GM18867 (cell line): ENCODE measurements around the gene PRDX6.
"Not testable (repeated sequence)": the region's sequence is repeated elsewhere in the genome, so short reads cannot be mapped to it uniquely, and the experiment has no call there.

Experiments used
- ATAC-seq: cut with Tn5 transposase; IDR thresholded peaks from one replicate; pipeline ENCODE4 v1.9.1; 2021; ENCODE audit warnings: mild to moderate bottlenecking, moderate library complexity; ENCODE audit not compliant: unreplicated experiment

PRDX6 gene

DNA sequence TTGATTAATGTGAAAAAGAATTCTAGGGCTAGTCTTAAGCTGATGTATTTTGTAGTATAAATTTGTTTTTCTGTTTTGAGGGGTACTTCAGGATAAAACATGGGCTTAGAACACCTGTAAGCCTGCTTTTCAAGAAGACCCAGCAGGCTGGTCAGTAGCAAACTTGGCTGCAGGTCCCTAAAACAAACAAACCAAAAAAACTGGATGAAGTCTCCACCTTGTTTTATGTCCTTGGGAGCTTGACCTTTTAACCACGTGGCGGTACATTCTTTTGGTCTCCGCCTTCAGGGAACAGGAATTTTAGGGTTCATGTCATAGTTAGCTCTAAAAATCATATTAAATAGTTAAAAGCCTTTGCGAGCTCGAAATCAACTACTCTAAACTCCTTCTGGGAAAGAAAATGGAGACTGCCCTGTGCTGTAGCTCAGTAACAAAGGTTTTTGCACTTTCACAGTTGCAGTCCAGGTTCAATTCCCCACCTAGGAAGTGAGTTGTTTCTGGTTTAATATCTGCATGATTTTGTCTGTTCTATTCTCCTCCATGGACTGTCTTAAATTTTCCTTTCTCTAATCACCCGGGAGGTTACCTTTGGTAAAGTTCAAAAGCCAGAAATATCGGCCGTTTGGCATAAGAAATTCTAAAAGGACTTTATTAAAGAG, 18.6 kb downstream of the PRDX6 start:
- ATAC-seq = no peak

DNA sequence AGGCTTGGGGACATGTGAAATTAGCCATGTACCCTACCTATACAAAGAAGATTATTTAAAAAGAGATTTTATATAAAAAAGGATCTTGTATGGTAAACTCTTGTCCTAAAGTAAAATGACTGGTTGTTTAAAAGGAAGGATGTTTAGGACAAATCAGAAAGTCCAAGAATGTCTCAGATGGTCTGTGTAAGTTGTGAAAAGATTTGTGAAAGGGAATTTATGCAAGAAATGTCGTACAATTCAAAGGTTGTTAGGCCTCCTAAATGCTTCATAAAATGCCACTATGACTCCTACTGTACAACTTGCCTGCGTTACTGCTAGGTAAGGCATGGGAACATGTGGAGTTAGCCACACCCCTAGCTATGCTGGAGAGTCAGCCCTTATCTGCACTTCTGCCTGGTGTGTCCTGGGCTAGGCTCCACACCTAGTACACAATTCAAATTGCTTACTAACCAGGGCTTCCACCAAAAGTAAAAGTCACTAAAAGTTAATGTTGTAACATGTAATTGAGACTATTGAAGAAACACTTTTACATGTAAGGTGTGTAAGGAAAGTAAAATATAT, 19.7 kb downstream of the PRDX6 start:
- ATAC-seq = no peak

DNA sequence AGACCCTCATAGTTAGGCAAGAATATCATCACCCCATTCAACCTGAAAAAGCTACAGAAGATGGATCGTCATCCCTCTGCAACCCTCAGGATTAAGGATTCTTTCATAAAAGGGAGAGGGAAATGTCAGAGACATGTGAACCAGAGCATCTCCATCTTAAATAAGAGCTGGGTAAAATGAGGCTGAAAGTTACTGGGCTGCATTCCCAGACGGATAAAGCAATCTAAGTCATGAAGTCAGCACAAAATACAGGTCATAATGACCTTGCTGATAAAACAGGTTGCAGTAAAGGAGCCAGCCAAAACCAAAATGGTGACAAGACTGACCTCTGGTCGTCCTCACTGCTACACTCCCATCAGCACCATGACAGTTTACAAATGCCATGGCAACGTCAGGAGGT, 22.6 kb downstream of the PRDX6 start:
- ATAC-seq = no peak

DNA sequence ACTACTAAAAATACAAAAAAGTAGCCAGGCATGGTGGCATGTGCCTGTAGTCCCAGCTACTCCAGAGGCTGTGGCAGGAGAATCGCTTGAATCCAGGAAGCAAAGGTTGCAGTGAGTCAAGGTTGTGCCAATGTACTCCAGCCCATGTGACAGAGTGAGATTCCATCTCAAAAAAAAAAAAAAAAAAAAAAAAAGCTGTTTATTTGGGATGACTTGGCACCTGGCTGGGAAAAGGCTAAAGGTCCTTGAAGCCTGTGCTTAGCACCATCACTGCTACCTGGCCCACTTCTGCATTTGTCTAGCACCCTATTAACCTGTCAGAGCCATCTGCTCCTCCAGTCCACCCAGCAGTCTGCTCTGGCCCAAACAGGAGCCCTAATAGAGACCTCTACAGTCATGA, 25.0 kb downstream of the PRDX6 start:
- no peak for ATAC-seq

DNA sequence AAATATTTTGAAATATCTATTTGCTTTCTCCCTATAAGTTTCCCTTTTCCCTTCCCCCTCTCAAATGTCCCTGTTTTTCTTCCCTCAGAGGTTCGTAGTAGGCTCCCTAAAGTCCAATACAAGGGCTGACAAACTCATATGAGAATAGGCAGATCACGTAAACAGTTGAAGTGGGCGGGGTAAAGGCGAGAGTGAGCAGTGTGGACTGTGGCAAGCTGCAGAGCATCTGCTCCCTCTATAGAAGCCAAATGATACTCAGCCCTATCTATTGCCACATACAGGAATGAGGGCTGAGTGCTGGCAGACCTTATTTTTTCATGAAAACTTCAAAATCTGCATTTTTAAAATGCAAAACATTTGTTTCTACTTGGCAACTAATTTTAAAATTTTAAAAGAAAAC, 26.3 kb downstream of the PRDX6 start:
- no peak for ATAC-seq

DNA sequence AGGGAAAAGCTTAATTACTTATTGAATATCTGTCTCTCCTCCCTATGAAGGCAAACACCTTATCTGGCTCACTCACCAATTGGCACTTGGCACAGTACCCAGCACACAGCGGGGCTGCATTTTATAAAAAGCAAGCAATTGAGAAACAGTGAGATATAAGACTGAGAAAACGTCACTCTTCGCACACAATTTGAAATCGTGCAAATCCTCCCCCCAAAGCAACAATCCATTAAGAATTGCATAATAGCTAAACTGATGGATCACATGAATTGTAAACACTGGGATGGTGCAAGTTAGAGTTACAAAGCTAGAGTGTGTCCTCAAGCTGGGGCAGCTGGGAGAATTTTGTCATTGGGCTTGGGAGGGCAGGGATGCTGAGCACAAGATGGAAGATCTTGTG, 27.1 kb downstream of the PRDX6 start:
- ATAC-seq = no peak

DNA sequence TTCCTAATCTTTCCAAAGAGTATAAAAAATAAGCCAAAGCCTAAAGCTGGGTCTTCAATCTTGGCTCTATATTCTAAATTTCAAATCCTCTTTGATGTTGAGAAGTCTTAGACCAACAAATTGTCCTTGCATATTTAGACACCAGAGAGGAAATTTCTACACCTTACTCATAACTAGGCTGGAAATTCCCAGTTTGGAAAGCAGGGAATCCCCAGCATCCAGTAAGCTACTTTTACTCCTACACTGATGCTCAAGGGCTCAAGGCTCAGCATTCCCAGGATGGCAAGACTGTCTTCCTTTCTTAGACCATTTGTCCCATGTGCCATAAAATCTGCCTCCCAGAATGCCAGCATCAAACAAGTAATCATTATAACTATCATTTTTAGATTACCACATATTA, 28.3 kb downstream of the PRDX6 start:
- no peak for ATAC-seq

DNA sequence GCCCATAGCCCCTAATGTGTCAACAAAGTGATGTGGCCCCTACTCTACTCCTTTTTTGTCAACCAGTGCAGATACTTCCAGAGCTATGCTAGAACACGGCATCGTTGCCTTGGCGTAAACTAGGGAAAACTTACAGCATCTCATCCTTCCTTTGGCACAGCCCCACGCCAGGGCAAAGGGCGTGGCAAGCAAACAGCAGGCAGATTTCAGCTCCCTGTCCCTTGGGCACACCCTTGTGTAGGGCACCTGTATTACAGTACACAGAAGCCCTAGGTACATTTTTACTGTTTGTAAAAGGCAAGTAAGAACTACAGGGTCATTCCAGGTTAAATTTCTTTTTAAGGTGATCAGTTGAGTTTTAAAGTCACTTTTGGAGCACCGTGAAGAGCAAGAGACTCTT, 29.3 kb downstream of the PRDX6 start:
- no peak for ATAC-seq

DNA sequence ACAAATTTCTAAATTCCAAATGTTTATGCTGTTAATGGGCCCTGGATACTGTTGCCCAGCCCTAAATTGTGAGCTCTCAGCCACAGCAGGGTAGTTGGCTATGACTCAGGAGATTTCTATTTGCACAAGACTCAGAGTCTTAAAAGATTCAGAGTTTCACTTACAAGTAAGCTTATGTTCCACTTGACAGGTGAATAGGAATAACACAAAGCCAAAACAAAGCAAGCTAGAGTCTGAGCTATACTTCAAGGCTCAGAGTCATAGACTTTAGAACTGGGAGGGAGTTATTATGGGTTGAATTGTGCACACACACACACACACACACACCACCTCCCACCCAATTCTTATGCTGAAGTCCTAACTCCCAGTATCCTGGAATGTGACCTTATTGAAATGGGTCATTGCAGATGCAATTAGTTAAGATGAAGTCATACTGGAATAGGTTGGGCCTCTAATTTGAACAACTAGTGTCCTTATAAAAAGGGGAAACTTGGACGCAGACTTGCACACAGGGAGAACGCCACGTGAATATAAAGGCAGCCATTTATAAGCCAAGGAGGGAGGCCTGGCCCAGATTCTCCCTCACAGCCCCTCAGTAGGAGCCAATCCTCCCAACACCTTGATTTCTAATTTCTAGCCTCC, 30.2 kb downstream of the PRDX6 start:
- ATAC-seq = no peak

DNA sequence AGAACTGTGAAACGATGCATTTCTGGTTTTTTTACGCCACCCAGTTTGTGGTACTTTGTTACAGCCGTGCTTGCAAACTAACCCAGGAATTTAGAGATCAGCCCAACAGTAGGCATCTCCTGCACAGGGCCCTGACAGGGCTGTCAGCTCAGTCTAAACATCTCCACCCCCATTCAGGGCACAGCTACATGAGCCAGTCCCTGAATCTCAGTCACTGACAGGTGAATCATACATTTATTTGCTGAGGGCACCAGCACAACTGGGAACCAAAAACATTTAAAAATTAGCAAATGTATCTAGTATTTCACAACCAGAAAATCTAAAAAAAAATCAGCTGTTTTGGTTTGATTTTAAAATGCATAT, 30.7 kb downstream of the PRDX6 start:
- ATAC-seq = no peak

DNA sequence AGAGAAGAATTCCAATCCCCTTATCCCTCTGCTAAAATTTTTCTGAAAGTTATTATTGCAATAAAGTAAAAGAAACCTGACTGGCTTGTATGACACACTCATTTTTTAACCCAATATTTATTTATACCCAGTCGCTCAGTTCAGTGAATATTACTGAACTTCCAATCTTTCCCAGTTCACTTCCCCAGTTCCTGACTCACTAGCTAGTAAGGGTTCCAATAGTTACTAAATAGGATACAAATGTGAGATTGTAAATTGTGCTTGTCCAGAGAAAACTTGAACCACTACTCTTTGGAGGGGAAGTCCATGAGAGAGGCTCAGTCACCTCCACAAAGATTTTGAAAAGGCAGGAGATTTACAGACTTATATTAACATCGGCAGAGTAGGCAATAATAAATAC, 31.4 kb downstream of the PRDX6 start:
- no peak for ATAC-seq

DNA sequence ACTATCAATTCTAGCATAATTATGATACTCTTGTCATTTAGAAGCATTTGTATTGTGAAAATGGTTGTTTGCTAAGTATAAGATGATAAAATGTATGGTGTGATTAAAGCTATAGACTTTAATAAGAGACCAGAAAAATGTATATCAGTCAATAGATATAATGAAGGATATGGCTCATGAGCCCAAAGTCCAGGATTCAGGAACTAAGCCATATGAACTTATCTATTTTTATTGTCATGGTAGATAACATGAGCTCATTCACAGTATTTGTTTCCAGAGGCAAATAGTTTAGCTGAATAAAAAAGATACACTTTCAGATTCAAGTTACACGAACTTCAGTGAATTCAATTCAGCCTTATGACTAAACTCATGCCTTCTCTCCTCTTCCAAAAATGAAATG, 32.7 kb downstream of the PRDX6 start:
- no peak for ATAC-seq

DNA sequence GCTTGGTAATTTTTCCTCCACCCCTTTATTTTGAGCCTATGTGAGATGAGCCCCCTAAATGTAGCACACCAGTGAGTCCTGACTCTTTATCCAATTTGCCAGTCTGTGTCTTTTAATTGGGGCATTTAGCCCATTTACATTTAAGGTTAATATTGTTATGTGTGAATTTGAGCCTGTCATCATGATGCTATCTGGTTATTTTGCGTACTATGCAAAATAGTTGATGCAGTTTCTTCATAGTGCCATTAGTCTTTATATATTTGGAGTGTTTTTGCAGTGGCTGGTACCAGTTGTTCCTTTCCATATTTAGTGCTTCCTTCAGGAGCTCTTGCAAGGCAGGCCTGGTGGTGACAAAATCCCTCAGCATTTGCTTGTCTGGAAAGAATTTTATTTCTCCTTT, 37.4 kb downstream of the PRDX6 start:
- not testable (repeated sequence) for ATAC-seq

DNA sequence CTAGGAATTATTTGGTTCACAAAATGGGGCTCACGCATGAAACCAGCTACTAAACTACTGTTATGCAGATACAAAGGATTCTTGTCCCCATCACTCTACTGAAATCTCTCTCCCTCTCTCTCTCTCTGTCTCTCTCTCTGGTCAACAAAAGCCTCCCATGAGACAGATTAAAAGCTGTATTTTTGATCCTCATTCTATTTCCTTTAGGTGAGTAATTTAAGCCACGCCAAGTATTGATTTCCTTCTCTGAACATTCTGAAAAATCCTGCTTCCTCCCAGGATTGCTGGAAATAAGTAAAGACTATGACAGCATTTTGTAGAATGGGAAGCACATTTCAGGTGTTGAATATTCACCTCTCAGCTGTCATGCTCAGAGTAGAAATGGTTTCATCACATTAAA, 43.7 kb downstream of the PRDX6 start:
- no peak for ATAC-seq

DNA sequence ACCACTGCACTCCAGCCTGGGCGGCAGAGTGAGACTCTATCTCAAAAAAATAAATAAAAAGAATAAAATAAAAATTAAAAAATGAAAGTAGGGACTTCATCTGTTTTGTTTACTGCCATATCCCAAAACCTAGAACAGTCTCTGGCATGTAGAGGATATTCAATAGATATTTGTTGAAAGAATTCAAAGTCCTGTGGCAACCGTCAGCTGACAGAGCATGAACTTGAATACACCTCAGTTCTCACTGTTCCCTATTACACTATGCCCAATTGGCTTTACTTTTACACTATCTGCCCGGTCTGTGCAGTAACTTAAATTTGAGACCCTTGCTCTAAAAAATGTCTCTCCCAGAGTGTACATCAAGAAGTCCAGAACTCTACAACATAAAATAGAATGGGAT, 46.2 kb downstream of the PRDX6 start:
- no peak for ATAC-seq

DNA sequence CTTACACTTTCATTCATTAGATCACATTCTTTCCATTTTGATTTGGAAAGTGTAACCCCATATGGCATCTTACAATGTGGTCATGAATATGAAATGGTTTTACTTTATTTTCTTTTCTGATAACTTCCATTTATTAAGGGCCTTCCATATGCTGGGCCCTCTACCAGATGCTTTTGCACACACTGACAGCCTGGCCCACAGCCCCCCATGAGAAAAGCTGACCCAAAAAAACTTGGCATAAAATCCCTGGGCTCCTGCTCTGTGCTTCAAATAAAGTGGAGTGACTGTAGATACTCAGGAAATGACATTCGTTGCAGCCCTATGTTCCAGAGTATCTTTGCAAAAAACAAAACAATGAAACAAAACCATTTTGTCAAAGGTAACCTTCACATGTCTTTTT, 48.8 kb downstream of the PRDX6 start:
- no peak for ATAC-seq

DNA sequence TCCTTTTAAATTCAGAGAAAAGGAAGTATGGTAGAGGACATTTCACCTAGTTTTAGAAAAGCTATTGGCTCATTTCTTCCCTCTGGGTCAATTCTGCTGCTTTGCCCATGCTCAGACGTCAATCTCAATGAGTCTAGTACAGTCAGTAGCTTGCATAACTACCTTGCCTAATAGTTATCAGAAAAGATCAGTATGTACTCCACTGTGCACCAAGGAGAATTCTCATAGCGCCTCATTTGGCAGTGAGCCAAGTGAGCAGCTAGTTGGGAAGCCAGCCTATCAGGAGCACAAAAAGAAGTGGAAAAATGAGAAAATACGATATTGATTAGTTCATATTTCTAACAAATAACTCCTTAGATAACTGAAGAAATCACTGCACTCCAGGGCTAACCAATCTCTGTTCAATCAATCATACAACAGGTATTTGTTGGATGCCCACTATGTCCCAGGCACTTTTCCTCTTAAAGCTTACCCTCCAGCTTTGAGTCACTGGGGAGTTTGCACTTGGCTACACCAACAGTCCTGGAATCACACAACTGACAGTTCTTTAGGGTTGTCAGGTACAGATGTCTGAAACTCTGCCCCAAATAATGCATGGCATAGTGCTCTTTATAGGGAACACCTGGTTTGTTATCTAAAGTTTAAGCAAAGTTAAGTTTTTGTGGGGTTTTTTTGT, 50.2 kb downstream of the PRDX6 start:
- no peak for ATAC-seq

DNA sequence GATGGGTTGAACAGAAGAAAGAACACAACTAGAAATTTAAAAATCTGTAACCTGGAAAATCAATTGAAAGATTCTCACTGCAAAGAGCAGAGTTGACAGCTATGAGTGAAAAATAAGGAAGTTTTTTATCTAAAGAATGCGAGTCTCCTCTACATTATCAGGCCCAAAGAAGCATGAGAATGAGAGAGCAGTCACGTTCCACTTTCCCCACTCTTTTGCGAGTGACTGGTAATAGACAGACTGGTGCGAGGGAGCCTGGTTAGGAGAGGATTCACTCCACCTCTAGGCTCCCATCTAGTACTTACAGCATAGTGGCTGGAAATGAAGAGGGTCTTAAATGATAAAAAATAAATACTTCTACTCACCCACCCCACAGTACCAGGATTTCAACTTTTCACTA, 52.0 kb downstream of the PRDX6 start:
- ATAC-seq = no peak

DNA sequence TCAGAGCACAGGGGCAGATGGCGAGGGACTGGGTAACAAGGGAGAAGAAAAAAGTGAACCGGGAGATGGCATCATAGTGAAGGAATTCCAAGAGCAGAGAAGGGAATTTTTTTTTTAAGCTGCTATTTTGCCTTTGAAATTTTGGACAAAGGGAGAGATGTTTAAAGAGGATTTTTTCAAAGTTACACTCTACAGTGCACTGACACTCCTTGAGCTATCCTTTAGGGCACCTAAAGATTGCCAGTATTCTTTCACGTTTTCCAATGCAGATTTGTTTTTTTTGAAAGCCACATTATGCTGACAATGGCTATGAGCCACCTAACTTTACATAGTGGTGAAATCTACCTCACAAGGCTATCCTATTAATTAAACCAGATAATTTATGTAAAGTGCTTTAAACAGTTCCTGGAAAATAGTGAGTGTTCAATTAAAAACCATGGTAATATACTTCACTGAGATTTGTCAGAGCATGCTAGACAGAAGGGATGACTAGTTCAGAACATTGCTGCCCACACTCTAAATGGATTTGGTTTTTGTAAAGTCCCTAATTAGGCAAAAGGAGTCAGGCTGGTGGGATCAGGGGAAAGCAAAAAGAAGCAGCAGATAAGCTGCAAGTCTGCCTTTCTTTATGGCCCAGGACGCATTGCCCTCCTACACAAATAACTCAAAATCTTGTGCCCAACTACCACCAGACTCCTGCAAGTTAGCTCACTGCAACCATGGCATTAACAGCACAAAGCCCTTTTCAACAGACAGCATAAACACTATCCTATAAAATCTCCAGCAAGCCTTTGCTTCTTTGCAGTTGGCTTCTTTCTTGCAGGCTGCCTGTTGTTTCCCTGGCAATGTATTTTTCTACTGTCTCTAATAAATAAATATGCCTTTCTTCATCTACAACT, 53.9 kb downstream of the PRDX6 start:
- ATAC-seq = no peak

DNA sequence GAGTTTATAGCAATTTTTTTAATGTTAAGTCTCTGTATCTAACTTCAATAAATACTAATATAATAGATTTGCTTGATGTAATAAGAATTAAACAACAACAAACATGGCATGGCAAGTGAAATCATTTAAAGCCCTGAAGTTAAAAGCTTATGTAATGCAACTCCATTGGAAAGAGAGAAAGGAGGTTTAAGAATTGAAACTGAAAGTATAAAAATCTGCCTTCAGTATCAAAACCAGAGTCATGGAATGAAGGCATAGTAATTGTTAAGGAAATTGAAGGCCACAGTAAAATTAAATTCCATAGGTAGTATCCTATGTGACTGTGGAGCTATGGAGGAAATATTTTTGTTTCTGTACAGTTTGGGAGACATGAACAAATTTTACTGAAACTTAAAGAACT, 55.1 kb downstream of the PRDX6 start:
- ATAC-seq = no peak

DNA sequence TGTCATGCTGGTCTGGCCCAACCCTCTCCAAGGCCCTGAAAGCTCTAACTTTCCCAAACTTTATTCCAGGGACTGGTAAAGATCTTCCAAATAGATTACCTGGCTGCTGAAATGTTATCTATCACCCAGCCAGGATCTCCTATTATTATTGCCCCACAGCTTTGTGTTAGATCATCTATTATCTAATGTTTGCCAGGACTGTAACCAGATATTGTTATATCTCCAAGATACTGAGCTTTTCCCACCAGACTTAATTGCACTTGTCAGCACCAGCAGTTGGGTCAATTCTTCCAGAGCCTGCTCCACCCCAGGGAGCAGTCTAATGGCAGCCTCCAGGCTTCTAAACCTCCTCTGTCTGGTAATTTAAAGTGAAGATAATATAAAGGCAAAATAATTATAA, 59.1 kb downstream of the PRDX6 start:
- ATAC-seq = no peak
